NCI-H774 (cell line): ENCODE measurements around the gene NTRK2.
"Not testable (repeated sequence)": the region's sequence is repeated elsewhere in the genome, so short reads cannot be mapped to it uniquely, and the experiment has no call there.

Experiments
- DNase-seq: peaks from one replicate; lab custom pipeline; 2025; lab: John Stamatoyannopoulos, UW

Gene NTRK2

GRCh38 chr9:85067792-85068191, 398.3 kb downstream of the NTRK2 start:
- DNase-seq = no peak

- DNase-seq = not testable (repeated sequence)
Observed at GRCh38 chr9:85069421-85069820, 399.9 kb downstream of the NTRK2 start.
